ENCODE data around the gene CRTC3.
"Not testable (repeated sequence)": the region's sequence is repeated elsewhere in the genome, so short reads cannot be mapped to it uniquely, and the experiment has no call there.

CRTC3 gene

DNA sequence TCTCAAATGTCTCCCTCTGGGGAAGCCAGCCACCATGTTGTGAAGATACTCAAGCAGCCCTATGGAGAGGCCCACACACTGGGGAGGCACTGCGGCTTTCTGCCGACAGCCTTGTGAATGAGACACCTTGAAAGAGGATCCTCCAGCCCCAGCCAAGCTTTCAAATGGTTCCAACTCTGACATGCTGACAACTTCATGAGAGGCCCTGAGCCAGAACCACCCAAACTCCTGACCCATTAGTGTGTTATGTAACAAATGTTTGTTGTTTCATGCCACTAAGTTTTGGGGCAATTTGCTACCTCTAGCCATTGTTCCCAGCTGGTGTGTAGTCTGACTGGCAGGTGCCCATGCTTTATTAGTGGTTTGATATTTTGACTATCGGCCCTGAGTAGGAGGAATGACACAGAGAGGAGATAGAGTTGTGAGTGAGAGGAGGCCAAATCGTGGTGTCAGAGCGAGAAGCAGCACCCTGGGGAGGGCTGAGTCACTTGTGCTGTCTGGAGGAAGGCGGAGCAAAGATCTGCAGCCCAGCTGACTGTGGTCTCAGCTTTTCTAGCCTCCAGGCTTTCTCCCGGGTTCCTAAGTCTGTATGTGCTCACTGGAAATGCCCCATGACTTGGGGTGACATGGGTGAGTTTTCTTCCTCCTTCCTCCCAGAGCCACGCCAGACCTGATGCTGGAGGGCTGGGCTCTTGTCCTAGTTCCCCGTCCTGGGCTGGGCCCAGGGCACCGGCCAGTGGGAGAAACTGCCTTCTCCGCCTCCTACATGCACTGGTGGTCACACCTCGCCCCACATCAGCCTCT, 130.7 kb downstream of the CRTC3 start:
- TF ChIP-seq, protein P1, sequence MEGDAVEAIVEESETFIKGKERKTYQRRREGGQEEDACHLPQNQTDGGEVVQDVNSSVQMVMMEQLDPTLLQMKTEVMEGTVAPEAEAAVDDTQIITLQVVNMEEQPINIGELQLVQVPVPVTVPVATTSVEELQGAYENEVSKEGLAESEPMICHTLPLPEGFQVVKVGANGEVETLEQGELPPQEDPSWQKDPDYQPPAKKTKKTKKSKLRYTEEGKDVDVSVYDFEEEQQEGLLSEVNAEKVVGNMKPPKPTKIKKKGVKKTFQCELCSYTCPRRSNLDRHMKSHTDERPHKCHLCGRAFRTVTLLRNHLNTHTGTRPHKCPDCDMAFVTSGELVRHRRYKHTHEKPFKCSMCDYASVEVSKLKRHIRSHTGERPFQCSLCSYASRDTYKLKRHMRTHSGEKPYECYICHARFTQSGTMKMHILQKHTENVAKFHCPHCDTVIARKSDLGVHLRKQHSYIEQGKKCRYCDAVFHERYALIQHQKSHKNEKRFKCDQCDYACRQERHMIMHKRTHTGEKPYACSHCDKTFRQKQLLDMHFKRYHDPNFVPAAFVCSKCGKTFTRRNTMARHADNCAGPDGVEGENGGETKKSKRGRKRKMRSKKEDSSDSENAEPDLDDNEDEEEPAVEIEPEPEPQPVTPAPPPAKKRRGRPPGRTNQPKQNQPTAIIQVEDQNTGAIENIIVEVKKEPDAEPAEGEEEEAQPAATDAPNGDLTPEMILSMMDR (IDR thresholded peaks at IDR 0.05): no peak
- Histone ChIP-seq H3K4me3 (peak overlapping the region; percentile 24 to 33), H3K36me3 (no peaks in the 10 kb centered on the region), H3K9me3 (no peaks in the 10 kb centered on the region), H3K27ac (peak overlapping the region; percentile 82 to 86), H3K27me3 (no peaks in the 10 kb centered on the region), H3K4me1 (peaks cover 0 to 29% (median 14%) of the 10 kb centered on the region in 4 donors)
- intact Hi-C loops (cut with DNase I; ENCODE audit: low total_unique reads): no loop called here
- peak; percentile 92 to 93 for DNase-seq

DNA sequence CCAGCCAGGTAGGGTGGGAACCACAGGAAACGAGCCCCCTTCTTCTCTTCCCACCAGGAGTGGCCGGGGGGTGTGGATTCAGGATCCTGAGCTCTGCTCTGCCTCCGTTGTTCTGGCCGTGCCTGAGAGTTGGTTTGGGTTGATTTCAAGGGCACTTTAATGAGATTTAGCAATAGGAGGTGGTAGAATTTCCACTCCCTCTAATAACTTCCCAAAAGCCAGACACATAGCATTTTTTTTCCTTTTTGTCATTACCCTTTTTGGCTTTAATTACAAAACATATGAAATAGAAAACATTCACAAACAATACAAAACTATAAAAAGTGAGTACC, 131.2 kb downstream of the CRTC3 start:
- Histone ChIP-seq H3K4me3 (peak overlapping the region; percentile 24 to 33), H3K27ac (peak overlapping the region; percentile 82 to 86)

DNA sequence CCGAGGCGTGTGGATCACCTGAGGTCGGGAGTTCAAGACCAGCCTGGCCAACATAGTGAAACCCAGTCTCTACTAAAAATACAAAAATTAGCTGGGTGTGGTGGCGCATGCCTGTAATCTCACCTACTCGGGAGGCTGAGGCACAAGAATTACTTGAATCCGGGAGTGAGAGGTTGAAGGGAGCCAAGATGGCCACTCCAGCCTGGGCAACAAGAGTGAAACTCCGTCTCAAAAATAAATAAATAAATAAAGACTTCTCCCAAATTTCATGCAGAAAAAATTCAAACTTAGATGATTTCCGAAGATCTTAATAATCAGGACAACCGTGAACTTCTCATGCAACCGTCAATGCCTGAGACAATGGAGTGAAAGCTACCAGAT, 134.3 kb downstream of the CRTC3 start:
- H3K27me3 ChIP-seq; H3K27ac ChIP-seq; H3K36me3 ChIP-seq; H3K4me3 ChIP-seq; H3K9me3 ChIP-seq; intact Hi-C loops (cut with DNase I; ENCODE audit: low total_unique reads); DNase-seq: not testable (repeated sequence)
- H3K4me1 ChIP-seq: peaks cover 0 to 35% (median 18%) of the 10 kb centered on the region in 4 donors

More for the DNA sequence above, 131.2 kb downstream of the CRTC3 start:
- DNase-seq: peak in 1 of 2 donors; percentile 21
- H3K27me3 ChIP-seq; H3K36me3 ChIP-seq; H3K9me3 ChIP-seq; intact Hi-C loops (cut with DNase I; ENCODE audit: low total_unique reads): not testable (repeated sequence)
- peaks cover 0 to 31% (median 16%) of the 10 kb centered on the region in 4 donors for H3K4me1 ChIP-seq

DNA sequence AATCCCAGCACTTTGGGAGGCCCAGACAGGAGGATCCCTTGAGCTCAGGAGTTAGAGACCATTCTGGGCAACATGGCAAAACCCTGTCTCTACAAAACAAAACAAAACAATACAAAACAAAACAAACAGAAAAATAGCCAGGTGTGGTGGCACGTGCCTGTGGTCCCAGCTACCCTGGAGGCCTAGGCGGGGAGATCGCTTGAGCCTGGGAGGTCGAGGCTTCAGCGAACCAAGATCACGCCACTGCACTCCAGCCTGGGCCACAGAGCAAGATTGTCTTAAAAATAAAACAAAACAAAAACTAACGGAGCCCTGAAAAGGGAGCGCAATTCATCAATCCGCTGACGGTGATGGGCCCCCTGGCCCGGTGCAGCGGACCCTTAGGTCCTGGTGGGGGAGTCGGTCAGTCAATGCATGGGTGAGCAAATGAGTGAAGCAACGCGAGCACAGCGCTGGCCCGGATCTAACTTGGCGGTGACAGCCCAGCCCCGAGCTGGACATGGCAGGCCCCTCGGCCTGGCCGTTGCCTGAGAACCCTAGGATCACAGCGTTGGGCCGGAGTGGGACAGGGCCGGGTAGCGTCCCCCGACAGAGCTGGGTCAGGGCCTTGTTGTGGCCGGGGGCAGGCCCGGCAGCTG, 135.0 kb downstream of the CRTC3 start:
- Histone ChIP-seq H3K36me3 (no peaks in the 10 kb centered on the region), H3K9me3 (no peaks in the 10 kb centered on the region), H3K27me3 (no peaks in the 10 kb centered on the region), H3K4me3 (peak overlapping the region; percentile 80 to 93), H3K27ac (peak overlapping the region; percentile 96 to 98), H3K4me1 (peaks cover 0 to 34% (median 16%) of the 10 kb centered on the region in 4 donors)
- intact Hi-C loops (cut with DNase I; ENCODE audit: low total_unique reads): no loop called here
- DNase-seq: peak; percentile 64 to 79
- TF ChIP-seq, protein P1 (IDR thresholded peaks at IDR 0.05): no peak

DNA sequence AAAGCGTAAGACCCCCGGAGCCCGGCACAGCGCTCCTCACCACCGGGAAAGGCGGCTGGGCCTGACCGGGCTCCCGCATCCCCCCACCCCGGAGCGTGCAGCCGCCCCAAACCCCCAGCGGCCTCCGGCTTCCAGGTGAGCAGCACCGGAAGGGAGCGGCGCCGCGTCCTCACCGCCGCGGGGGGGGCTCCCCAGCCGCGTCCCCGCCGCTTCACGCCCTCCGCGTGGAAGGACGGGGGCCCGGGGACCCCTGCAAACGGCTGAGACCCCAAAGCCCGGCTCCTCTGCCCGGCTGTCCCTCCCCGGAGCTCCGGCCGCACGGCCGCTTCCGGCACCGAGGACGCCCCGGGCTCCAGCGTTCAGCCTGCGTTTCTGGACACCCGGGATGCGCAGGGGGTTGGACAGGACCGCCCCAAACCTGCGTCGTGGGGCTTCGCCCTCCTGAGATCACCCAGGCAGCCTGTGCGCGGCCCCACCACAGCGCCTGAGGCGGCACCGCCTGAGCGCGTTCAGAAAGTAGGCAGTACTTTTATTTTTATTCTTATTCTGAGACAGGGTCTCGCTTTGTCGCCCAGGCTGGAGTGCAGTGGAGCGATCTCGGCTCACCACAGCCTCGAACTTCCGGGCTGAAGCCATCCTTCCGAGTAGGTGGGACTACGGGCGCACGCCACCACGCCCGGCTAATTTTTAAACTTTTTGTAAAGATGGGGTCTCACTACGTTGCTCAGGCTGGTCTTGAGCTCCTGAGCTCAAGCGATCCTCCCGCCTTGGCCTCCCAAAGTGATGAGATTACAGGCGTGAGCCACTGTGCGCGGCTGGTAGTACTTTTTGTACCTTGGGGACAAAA, 135.8 kb downstream of the CRTC3 start:
- H3K36me3 ChIP-seq: no peaks in the 10 kb centered on the region
- H3K27ac ChIP-seq: peak overlapping the region; percentile 96 to 98
- TF ChIP-seq, protein P1 (IDR thresholded peaks at IDR 0.05): no peak
- no peaks in the 10 kb centered on the region for H3K9me3 ChIP-seq
- peak; percentile 70 to 86 for DNase-seq
- H3K4me3 ChIP-seq: peak overlapping the region; percentile 80 to 93
- H3K4me1 ChIP-seq: peaks cover 0 to 26% (median 13%) of the 10 kb centered on the region in 4 donors
- H3K27me3 ChIP-seq: no peaks in the 10 kb centered on the region
- intact Hi-C loops (cut with DNase I; ENCODE audit: low total_unique reads): no loop called here

DNA sequence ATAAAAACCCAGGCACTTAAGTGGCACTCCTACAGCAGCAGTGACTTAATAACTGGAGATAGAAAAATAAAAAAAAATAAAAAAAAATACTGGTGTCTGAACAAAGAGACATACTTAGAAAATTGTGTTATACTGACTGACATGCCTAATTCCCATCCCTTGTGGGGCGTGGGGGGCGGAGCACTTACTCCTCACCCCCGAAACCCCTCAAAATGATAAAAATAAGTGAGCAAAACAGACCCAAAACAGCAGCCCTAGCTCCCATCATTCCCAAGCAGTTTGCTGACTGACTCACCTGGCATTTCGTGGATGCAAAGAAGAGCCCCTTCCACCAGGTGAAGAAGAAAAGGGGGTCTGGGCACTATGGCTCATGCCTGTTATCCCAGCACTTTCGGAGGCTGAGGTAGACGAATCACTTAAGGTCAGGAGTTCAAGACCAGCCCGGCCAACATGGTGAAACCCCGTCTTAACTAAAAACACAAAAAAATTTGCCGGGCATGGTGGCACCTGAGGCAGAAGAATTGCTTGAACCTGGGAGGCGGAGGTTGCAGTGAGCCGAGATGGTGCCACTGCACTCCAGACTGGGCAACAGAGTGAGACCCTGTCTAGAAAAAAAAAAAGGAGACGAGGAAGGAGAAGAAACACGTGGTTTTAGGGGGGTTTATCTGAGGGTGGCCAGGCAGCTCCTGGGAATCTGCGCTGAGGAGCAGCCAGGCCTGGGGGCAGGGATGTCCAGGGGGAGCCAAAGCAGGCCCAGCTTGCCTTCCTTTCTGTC, 136.6 kb downstream of the CRTC3 start:
- Histone ChIP-seq H3K4me3 (peak overlapping the region; percentile 80 to 93), H3K27ac (peak overlapping the region; percentile 96 to 98), H3K9me3 (no peaks in the 10 kb centered on the region), H3K27me3 (no peaks in the 10 kb centered on the region), H3K4me1 (peaks cover 0 to 18% (median 9%) of the 10 kb centered on the region in 4 donors), H3K36me3 (no peaks in the 10 kb centered on the region)
- TF ChIP-seq, protein P1 (IDR thresholded peaks at IDR 0.05): no peak
- intact Hi-C loops (cut with DNase I; ENCODE audit: low total_unique reads): no loop called here
- peak; percentile 20 to 44 for DNase-seq

Measured in tibial artery (tissue), 4 donors.